RPMI7951 (cell line): Measurements from ENCODE around the gene ELAVL2. TPM values are rescaled to one million over a fixed set of nuclear protein-coding genes. Genes with fewer than 3 reads are reported as not detected.
"Not testable (repeated sequence)": the region's sequence is repeated elsewhere in the genome, so short reads cannot be mapped to it uniquely, and the experiment has no call there.

Source experiments
- DNase-seq: peaks from one replicate; pipeline ENCODE4 v3.0.0-alpha.2; 2012; ENCODE audit warnings: low read depth
- total RNA-seq: library from RNA; depleted of rRNA; stranded (reverse); fragments of >200 nt; shearing (Covaris generic); gene quantifications from 2 replicates; pipeline ENCODE4 v1.2.3, GENCODE V29; 2014

Gene ELAVL2
- total RNA-seq, 1 experiment from 2014 or later, result 1.1 TPM

DNA sequence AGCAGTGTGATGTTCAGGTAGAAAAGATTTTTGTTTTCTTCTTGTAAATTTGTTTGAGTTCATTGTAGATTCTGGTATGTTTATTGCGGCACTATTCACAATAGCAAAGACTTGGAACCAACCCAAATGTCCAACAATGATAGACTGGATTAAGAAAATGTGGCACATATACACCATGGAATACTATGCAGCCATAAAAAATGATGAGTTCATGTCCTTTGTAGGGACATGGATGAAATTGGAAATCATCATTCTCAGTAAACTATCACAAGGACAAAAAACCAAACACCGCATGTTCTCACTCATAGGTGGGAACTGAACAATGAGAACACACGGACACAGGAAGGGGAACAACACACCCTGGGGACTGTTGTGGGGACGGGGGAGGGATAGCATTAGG is 103.0 kb downstream of the ELAVL2 start:
- DNase-seq, result not testable (repeated sequence)

DNA sequence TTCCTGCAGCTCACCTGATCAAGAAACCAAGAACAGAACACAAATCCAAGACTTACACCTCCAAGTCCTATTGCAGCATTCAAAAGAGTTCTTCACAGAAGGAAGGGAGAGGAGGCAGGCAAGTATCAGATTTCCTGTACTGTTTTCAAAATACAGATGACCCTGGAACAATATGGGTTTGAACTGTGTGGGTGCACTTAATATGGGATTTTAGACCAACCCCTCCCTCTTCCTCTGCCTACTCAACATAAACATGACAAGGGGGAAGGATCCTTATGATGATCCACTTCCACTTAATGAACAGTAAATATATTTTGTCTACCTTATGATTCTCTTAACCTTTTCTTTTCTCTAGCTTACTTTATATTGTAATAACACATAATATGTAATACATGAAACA is 104.6 kb downstream of the ELAVL2 start:
- DNase-seq, result no peak

DNA sequence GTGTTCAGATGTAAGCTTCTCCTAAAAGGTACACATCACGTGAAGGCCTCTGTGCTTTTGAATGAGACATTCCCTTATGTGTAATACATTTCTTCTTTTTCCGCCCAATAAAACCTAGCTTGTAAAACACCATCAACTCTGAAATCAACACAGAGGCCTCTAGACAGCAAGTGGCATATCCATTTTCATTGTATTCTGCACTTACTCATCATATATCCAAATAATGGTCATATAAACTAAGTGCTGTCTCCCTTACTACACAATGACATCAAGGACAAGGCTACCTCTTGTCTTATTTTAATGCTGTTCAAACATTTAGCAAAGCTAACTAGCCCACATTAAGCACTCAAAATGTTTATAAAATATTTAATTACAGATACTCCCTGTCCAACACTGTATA is 108.5 kb downstream of the ELAVL2 start:
- no peak for DNase-seq

DNA sequence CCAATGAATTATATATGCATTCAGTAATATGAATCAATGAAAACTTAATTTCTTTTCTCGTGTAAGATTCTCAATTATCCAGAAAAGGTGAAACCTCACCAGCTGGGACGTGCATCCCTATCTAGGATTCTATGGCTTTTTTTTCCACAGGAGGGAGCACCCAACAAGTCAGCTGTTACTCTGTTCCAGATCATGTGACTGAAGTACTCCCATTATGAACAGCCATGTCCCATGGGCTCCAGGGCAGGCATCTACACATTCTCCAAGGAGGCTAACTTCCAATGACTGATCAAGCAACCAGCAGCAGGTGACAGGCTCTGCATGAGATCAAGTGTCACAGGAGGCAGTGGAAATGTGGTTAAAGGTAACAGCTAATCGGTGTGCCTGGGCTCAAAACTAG is 118.8 kb downstream of the ELAVL2 start:
- no peak for DNase-seq

DNA sequence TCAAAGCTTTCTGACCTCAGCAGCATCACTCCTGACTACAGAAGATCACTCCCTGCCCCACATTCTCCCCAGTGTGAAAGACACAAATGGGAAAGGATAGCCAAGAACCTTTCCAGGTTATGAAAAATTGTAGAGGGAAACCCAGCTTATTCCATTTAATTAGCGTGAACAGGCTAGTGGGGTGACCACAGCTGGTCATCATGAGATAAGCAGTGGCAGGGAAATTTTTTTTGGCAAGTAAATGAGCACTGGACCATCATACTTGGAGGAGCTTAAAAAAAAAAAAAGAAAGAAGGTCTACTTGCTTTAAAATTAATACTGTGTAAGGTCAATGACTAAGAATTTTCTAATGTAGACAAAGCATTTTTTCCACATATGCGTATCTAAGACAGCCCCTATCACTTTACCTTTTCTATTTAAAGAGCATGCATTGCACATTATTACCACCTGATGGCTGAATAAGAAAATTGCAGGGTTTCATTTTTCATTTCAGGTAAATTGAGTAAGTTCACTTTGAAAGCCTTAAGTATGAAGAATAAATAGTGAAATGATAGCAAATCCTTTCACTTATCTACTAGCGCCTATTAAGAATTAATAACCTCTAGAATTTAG is 123.6 kb downstream of the ELAVL2 start:
- no peak for DNase-seq

DNA sequence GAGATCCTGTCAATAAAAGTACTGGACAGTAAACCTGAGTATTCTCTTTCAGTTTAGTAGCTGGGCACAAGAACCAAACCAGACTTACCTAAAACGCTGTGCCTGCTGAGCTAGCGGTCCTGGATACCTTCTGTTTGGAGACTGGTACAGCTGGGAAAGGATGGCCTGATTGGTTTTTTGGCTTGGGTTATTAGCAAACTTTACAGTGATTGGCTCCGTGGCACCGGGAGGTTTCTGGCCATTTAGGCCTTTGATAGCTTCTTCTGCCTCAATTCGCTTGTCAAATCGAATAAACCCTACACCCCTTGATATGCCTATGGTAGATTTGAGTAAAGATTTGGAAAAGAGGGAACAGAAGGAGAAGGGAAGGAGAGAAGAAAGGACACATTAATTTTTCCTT is 124.7 kb downstream of the ELAVL2 start:
- no peak for DNase-seq

DNA sequence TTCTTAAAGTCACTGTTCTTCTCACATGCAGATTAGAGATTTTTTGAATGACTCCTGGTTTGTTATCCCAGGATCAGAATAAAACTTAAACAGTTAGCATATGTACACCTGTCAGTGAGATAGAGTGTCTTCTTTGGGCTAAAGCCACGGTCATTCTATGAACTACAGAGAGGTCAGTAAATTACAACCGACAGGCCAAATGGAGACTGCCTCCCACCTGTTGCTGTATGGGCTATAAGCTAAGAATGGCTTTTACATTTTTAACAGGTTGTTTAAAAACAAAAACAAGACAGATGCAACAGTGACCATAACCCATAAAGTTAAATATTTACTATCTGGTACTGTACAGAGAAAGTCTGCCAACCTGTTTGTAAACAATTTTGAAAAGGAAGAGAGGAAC is 125.7 kb downstream of the ELAVL2 start:
- no peak for DNase-seq

DNA sequence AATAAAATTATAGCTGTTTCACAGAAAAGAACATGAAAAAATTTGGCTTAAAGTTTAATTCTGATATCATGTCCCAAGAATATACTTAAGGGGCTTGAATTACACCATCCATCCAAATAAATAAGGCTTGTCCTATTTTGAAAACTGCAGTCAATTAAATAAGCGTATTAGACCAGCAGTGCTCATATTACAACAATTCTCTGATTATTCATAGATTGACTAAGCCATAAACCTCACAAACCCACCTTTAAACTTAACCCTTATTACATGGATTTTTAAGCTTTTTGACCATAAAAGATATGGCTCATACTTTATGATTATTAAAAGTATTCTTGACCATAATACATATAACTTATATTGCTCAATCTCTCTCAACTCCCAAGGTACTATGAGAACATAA is 127.9 kb downstream of the ELAVL2 start:
- DNase-seq, result no peak

DNA sequence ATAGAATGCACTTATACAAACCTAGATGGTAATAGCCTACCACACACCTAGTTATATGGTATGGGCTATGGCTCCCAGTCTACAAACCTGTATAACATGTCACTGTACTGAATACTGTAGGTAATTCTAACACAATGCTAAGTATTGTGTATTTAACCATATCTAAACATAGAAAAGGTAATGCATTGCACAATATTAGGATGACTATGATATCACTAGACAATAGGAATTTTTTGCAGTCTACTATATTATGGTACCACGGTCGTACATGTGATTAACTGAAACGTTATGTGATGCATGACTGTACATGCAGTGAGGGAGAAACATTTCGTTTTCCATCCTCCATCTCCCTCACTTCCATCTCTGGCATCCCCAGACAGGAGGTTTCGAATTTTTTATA is 130.5 kb downstream of the ELAVL2 start:
- no peak for DNase-seq

DNA sequence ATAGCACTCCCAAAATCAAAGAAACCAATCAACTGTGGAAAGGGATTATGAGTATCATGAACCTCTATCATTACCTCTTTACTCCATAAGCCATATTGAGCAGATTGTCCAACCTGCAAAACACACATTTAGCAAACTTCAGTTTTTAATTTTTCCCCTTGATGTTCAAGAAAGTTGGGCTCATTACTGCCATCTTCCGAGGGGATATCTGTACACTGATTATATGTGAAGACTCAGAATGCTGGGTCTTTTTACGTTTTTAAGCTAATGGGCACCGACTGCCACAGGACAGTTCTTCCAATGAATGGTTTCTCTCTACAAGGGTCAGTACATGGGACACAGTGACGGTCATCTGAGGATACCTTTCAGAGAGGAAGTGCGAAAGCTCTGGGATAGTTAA is 132.7 kb downstream of the ELAVL2 start:
- no peak for DNase-seq

DNA sequence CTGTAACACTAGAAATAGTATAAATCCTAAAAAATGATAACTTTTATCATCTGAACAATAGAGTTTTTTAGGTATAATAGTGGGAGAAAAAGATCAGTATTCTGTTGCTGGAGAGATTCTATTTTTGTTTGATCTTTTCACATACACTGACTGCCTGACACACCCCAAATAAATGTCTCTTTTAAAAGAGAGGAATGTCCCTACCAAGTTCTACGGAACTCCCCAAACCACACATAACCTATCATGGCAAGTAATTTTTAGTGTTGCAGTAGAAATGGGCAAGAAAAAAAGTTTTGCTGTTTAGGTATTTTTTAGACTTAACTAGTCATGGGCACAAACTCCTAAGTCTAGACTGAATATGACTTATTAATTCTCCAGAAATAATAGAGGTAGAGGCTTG is 139.1 kb downstream of the ELAVL2 start:
- DNase-seq, result no peak

DNA sequence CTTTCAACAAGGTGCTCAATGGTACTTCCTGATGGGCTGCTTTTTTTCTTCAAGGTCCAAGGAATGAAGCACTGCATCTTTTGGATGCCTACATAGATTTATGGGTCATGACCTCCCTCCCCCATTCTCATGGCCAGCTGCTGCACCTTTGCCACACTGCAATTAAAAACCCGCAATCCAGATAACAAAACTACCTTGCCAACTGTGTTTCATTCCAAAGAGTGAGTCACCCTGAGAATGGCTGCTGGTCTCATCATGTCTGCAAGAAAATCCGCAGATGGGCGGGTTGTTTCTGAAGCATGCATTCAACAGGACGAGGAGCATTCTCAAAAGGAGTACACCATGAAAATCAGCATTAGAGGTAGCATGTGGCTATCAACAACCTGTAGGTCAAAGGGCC is 139.8 kb downstream of the ELAVL2 start:
- peak; percentile 80 for DNase-seq

DNA sequence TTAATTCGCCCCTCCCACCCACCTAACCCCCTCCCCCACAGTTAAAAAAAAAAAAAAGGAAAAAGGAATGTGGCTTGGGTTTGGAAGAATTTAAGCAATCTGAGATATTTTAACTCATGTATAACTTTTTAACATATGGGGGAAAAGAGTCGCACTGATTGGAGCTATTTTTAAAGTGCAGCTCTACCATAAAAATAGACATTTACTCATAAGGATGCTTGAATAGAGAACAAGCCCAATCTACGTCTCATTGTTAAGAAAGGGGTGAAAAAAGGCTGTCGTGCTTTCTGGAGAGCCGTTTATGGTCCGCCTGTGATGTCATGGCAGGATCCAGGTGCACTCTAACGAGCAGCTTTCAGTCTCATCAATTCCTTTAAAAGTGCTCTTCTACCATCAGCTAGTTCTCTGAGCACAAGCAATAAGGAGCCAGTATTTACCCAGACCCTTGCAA is 142.4 kb downstream of the ELAVL2 start:
- DNase-seq, result peak; percentile 17

DNA sequence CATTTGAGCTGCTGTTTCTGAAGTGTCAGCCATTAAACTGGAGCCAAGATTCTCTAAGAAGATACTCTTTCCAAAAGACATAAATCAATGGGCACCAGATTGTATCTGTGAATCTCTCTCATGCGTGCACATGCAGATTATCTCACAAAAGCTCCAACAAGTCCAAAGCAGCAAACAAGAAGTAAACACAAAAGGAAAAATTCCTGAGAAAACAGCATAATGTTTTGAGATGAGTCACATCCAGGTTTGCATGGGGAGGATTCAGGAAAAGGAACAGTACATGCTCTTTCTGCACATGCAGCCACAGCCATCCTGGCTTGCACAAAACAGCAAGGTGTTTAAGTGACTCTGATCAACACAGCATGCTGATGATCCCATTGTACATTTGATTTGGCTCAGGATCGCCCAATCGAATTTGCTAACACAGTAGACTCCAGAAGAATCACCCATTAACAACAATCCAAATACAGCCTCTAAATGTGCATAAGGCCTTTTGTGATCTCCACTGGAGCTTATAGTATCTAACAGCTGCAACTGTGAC is 143.1 kb downstream of the ELAVL2 start:
- DNase-seq, result peak; percentile 51

DNA sequence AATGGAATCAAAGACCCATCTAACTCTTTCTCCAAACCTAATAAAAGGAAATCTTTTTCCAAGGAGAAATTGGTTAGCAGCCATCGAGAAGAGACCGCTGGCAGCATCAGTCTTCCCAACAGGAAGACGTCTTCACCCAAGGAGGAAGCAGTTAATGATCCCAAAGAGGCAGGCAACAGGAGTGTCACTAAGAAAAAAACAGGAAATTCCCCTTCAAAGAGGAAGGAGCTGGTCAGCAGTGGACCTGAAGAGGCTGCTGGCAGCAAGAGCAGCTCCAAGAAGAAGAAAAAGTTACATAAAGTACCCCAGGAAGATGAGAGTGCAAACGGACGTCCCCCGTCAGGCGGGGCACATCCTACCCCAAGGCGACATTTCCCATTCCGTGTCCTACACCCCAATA is 143.7 kb downstream of the ELAVL2 start:
- no peak for DNase-seq

DNA sequence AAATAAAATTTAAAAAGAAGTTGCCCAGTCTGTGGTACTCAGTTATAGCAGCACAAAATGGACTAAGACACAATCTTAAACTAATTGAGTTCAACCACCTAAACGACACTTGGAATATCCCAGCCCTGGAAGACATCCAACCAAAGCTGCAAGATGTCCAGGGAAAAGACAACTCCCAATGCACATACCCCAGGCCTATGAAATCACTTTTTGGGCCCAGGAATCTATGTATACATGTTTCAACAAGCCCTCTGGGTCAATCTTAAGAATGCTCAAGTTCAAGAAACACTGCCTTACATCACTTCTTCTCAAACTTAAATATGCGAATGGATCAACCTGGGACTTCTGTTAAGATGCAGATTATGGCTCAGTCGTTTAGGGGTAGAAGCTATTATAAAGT is 148.6 kb downstream of the ELAVL2 start:
- DNase-seq, result no peak

DNA sequence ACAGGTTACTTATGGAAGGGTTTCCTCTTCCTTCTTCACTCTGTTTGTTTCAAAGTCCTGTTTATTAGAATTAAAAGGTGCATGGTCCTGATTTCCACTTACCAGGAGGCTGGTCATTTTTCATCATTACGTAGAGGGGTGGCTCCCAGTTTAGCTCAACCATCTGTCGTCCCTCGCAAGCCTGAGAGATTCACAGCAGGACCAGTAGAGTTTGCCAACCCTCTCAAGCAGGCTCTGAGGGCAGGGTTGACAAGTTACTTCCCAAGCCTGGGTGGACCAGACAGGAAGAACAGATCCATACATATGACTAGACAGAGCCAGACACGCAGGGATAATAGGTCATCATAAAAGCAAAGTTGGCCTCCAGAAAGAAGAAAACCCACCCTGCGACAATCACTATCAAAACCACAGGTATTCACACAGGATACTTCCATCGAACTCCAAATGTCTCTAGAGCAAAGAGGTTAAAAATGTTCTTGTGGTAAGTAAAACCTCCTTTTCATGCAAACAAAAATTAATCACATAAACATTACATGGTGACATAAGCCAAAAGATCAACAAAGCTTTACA is 151.9 kb downstream of the ELAVL2 start:
- no peak for DNase-seq

DNA sequence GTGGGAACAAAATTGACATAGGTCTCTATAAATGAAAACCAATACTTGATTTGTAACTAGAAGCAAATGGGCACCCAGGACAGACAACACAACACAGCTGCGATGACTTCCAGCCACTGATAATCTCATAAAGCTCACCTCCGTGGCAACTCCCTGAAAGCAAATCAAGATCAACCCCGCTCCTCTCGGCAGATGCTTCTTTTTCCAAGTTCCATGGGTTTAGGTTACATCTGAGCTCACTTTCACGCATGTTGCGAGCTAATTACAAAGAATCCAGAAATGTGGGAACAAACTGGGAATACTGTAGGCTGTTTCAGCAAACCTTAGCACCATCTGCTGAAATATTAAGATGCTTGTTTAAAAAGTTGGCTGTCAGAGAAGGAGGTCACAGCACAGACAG is 153.9 kb downstream of the ELAVL2 start:
- no peak for DNase-seq

DNA sequence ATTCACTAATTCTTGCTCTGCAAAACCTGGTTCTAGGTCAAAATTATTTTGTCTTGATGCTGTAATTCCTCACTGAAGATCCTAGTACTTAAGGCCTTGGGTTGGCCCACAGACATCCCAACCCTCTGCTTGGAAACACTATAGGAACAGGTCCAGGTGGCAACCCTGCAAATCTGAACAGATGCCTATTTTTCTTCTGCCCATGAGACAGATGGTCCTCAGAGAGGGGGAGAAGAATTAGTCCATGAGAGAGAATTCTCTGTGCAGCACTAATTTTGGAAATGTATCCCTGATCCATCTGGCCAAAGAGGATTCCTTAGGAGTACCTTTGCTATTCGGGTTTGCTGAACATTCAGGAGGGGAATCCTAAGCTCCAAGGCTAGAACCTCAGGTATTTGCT is 156.3 kb downstream of the ELAVL2 start:
- no peak for DNase-seq

DNA sequence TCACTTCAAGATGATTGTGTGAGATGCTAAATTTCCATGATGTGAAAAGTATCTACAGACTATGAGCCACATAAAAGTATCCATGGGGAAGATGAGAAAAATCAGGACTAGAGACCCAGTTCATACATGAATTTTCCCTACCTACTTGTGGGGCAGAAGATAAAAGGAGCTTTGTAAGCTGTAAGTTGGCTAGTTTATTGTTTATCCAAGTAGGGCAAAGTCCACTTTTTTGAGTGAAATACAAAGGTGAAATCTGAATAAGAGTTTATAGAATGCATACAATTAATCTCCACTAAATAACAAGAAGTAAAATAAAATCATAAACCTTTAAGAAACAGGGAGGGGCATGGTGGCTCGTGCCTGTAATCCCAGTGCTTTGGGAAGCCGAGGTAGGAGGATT is 160.4 kb downstream of the ELAVL2 start:
- DNase-seq, result no peak

DNA sequence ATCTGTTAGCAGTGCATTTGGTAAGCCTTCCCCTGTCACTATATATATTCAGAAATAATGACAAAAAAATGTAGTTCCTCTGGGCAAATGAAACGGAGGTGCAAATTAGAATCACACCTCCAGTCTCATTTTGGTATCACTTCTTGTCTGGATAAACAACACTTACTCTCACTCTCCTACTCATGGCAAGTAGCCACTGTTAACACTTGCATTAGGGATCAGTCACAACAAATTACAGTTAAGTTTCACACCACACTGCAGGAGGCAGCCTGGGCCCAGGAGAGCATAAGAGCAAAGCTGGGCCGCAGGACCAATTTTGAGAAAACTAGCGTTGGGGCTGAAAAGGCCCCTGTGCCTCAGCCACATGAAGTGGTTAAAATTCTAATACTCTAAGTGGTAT is 161.0 kb downstream of the ELAVL2 start:
- no peak for DNase-seq

DNA sequence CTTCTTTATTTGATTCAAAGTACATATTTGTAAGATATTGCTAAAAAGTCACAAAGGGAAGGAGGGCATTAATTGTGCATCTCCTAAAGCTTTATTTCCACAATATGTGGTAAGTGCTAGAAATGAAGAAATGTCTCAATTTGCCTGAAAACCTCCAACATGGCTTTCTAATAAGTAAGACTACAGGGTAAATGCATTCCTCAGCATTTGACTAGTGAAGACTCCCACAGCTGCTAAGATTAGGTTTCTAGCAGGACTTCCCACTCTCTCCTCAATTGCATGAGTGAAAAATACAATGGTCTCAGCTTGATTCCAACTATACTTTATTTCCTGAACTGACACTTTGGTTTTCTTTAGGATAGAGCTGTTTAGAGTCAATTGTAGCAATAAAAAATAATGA is 162.1 kb downstream of the ELAVL2 start:
- DNase-seq, result no peak

DNA sequence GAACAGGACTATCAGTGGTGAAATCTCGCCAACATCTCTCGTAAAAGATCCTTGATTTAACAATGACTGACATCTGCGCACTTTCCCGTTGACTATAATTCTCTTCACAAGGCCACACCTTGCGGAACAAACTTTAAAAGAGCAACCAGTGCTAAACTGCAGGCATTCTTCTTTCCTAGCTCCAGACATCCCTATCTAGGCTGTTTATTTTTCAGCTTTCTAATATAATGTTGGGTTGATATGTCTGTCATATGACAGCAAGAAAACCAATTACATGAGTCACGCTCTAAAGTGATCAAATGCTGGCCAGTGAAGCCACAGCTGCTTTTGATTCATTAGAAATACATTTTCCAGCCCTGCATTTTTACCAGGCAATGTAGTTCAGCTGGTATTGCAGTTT is 162.5 kb downstream of the ELAVL2 start:
- DNase-seq, result peak; percentile 45

DNA sequence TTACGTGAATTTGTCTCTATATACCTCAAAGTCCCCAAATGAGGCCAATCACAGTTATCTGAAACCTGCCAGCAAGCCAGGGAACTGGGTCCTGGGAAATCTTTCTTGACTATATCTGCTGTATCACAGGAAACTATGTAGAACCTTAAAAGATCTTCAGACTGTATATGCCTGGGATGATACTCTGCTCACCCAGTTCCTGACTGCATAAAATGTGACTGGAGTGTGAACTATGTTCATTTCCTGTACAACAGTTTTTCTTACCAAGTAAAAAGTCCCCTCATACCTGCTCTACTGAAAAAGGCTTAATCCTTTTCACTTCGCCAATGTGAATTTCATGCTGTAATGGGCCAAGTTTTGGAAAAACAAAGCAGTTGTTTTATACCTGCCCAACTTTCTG is 162.9 kb downstream of the ELAVL2 start:
- DNase-seq, result no peak
